ENCODE results near the gene METTL9.

The METTL9 gene

DNA sequence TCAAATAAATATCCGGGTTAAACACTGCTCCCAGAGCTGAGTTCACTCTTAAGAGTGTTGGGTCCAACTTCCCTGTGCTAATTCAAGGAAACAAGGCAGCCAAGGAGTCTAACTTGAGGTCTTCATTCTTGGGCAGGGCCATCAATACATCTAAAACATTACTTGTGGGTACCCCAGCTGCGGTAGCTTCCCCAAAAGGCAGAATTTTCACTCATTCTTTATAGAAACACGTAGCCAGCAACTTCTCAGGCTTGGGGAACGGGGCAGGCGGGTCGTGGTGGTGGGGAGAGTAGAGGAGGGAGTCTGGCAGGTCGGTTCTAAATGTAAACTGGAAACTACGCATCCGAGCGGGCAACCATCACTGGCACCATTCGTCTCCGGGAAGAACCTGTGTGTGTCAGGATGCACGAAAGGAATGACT is 666 bp upstream of the METTL9 start:
- ATAC-seq = peak; percentile 18
- no peak for TF ChIP-seq ZC3H10 (CRISPR knock-in tag; IDR thresholded peaks at IDR 0.05)
- no peak for TF ChIP-seq BACH2 (CRISPR knock-in tag; IDR thresholded peaks at IDR 0.05; ENCODE audit: borderline replicate concordance)
- TF ChIP-seq ZFP30 (CRISPR knock-in tag; IDR thresholded peaks at IDR 0.05) = no peak
- no peak for TF ChIP-seq TOX (CRISPR knock-in tag; IDR thresholded peaks at IDR 0.05; ENCODE audit: borderline replicate concordance)
- no peak for TF ChIP-seq SNAI2 (CRISPR knock-in tag; IDR thresholded peaks at IDR 0.05)
- no peak for TF ChIP-seq ZNF8 (CRISPR knock-in tag; IDR thresholded peaks at IDR 0.05)
- no peak for TF ChIP-seq TCF4 (CRISPR knock-in tag; IDR thresholded peaks at IDR 0.05; ENCODE audit: borderline replicate concordance)

DNA sequence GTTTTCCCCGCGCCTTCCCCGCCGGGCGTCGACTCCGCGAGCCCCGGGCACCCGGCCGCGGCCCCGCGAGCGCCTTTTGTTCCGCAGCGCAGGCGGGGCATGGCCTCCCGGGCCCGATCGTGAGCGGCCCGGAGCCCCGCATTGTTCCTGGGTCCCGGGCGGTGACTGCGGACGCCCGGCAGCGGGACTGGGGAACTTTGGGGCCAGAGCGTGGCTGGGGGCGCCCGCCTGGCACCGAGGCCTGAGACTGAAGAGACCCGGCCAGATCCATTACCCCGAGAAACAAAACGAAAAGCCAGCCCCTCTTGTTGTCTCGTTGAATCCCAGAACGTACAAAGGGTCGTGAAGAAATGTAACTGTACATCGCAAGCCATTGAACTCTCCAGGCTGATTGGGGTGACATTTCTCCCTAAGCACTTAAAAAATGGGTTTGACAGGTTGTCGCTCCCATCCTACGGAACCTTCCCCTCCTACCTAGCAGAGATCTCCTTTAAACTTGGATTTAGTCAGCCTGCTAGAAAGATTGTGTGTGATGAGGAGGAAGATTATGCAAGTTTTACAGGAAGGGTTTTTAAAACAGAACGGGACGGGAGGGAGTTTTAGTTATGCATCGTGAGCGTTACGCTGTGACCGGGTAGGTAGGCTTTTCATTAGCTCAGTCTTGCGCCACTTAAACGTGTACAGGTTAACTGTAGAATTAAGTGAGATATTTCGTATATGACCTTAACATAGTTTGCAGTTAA is 825 bp downstream of the METTL9 start:
- TF ChIP-seq ISL1 (CRISPR knock-in tag; IDR thresholded peaks at IDR 0.05) = no peak
- TF ChIP-seq, protein P1, sequence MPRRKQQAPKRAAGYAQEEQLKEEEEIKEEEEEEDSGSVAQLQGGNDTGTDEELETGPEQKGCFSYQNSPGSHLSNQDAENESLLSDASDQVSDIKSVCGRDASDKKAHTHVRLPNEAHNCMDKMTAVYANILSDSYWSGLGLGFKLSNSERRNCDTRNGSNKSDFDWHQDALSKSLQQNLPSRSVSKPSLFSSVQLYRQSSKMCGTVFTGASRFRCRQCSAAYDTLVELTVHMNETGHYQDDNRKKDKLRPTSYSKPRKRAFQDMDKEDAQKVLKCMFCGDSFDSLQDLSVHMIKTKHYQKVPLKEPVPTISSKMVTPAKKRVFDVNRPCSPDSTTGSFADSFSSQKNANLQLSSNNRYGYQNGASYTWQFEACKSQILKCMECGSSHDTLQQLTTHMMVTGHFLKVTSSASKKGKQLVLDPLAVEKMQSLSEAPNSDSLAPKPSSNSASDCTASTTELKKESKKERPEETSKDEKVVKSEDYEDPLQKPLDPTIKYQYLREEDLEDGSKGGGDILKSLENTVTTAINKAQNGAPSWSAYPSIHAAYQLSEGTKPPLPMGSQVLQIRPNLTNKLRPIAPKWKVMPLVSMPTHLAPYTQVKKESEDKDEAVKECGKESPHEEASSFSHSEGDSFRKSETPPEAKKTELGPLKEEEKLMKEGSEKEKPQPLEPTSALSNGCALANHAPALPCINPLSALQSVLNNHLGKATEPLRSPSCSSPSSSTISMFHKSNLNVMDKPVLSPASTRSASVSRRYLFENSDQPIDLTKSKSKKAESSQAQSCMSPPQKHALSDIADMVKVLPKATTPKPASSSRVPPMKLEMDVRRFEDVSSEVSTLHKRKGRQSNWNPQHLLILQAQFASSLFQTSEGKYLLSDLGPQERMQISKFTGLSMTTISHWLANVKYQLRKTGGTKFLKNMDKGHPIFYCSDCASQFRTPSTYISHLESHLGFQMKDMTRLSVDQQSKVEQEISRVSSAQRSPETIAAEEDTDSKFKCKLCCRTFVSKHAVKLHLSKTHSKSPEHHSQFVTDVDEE (CRISPR knock-in tag; IDR thresholded peaks at IDR 0.05) = no peak
- TF ChIP-seq TOX (CRISPR knock-in tag; IDR thresholded peaks at IDR 0.05; ENCODE audit: borderline replicate concordance) = no peak
- TF ChIP-seq OSR1 (CRISPR knock-in tag; IDR thresholded peaks at IDR 0.05) = no peak
- no peak for TF ChIP-seq ARNTL (CRISPR knock-in tag; IDR thresholded peaks at IDR 0.05; ENCODE audit: borderline replicate concordance, low read depth)
- no peak for TF ChIP-seq ZNF70 (CRISPR knock-in tag; IDR thresholded peaks at IDR 0.05)
- TF ChIP-seq, protein P2, sequence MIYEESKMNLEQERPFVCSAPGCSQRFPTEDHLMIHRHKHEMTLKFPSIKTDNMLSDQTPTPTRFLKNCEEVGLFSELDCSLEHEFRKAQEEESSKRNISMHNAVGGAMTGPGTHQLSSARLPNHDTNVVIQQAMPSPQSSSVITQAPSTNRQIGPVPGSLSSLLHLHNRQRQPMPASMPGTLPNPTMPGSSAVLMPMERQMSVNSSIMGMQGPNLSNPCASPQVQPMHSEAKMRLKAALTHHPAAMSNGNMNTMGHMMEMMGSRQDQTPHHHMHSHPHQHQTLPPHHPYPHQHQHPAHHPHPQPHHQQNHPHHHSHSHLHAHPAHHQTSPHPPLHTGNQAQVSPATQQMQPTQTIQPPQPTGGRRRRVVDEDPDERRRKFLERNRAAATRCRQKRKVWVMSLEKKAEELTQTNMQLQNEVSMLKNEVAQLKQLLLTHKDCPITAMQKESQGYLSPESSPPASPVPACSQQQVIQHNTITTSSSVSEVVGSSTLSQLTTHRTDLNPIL (CRISPR knock-in tag; IDR thresholded peaks at IDR 0.05; ENCODE audit: low read depth) = no peak
- TF ChIP-seq, protein P3, sequence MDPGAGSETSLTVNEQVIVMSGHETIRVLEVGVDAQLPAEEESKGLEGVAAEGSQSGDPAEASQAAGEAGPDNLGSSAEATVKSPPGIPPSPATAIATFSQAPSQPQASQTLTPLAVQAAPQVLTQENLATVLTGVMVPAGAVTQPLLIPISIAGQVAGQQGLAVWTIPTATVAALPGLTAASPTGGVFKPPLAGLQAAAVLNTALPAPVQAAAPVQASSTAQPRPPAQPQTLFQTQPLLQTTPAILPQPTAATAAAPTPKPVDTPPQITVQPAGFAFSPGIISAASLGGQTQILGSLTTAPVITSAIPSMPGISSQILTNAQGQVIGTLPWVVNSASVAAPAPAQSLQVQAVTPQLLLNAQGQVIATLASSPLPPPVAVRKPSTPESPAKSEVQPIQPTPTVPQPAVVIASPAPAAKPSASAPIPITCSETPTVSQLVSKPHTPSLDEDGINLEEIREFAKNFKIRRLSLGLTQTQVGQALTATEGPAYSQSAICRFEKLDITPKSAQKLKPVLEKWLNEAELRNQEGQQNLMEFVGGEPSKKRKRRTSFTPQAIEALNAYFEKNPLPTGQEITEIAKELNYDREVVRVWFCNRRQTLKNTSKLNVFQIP (CRISPR knock-in tag; IDR thresholded peaks at IDR 0.05; ENCODE audit: borderline replicate concordance, low read depth) = no peak
- TF ChIP-seq, protein P4, sequence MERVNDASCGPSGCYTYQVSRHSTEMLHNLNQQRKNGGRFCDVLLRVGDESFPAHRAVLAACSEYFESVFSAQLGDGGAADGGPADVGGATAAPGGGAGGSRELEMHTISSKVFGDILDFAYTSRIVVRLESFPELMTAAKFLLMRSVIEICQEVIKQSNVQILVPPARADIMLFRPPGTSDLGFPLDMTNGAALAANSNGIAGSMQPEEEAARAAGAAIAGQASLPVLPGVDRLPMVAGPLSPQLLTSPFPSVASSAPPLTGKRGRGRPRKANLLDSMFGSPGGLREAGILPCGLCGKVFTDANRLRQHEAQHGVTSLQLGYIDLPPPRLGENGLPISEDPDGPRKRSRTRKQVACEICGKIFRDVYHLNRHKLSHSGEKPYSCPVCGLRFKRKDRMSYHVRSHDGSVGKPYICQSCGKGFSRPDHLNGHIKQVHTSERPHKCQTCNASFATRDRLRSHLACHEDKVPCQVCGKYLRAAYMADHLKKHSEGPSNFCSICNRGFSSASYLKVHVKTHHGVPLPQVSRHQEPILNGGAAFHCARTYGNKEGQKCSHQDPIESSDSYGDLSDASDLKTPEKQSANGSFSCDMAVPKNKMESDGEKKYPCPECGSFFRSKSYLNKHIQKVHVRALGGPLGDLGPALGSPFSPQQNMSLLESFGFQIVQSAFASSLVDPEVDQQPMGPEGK (CRISPR knock-in tag; IDR thresholded peaks at IDR 0.05; ENCODE audit: borderline replicate concordance) = no peak
- no peak for TF ChIP-seq PPARA (CRISPR knock-in tag; IDR thresholded peaks at IDR 0.05; ENCODE audit: borderline replicate concordance)
- no peak for TF ChIP-seq BACH2 (CRISPR knock-in tag; IDR thresholded peaks at IDR 0.05; ENCODE audit: borderline replicate concordance)
- no peak for TF ChIP-seq ZFP30 (CRISPR knock-in tag; IDR thresholded peaks at IDR 0.05)
- TF ChIP-seq CSDC2 (CRISPR knock-in tag; IDR thresholded peaks at IDR 0.05) = no peak
- TF ChIP-seq TCF4 (CRISPR knock-in tag; IDR thresholded peaks at IDR 0.05; ENCODE audit: borderline replicate concordance) = no peak
- TF ChIP-seq ZNF8 (CRISPR knock-in tag; IDR thresholded peaks at IDR 0.05) = no peak
- TF ChIP-seq ZFP3 (CRISPR knock-in tag; IDR thresholded peaks at IDR 0.05) = no peak
- no peak for TF ChIP-seq ESRRG (CRISPR knock-in tag; IDR thresholded peaks at IDR 0.05)

DNA sequence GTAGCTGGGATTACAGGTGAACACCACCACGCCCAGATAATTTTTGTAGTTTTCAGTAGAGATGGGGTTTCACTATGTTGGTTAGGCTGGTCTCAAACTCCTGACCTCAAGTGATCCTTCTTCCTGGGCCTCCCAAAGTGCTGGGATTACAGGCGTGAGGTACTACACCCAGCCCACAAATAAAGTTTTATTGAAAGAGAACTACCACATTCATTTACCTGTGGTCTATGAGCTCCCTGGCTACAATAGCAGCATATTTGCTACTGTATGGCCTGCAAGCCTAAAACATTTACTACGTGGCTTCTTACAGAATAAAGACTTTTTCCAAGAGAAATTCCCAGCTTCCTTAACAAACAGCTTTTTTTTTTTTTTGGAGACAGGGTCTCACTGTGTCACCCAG is 3.4 kb downstream of the METTL9 start:
- ATAC-seq = no peak
- TF ChIP-seq TCF4 (CRISPR knock-in tag; IDR thresholded peaks at IDR 0.05; ENCODE audit: borderline replicate concordance) = no peak
- TF ChIP-seq GLIS3 (CRISPR knock-in tag; IDR thresholded peaks at IDR 0.05) = no peak
- TF ChIP-seq, protein P5, sequence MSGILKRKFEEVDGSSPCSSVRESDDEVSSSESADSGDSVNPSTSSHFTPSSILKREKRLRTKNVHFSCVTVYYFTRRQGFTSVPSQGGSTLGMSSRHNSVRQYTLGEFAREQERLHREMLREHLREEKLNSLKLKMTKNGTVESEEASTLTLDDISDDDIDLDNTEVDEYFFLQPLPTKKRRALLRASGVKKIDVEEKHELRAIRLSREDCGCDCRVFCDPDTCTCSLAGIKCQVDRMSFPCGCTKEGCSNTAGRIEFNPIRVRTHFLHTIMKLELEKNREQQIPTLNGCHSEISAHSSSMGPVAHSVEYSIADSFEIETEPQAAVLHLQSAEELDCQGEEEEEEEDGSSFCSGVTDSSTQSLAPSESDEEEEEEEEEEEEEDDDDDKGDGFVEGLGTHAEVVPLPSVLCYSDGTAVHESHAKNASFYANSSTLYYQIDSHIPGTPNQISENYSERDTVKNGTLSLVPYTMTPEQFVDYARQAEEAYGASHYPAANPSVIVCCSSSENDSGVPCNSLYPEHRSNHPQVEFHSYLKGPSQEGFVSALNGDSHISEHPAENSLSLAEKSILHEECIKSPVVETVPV (CRISPR knock-in tag; IDR thresholded peaks at IDR 0.05) = no peak
- TF ChIP-seq, protein P3 (CRISPR knock-in tag; IDR thresholded peaks at IDR 0.05; ENCODE audit: borderline replicate concordance, low read depth) = no peak
- TF ChIP-seq ESRRG (CRISPR knock-in tag; IDR thresholded peaks at IDR 0.05) = no peak
- TF ChIP-seq SNAI2 (CRISPR knock-in tag; IDR thresholded peaks at IDR 0.05) = no peak
- TF ChIP-seq CSDC2 (CRISPR knock-in tag; IDR thresholded peaks at IDR 0.05) = no peak
- TF ChIP-seq ZFP30 (CRISPR knock-in tag; IDR thresholded peaks at IDR 0.05) = no peak
- TF ChIP-seq ZC3H10 (CRISPR knock-in tag; IDR thresholded peaks at IDR 0.05) = no peak
- TF ChIP-seq, protein P1 (CRISPR knock-in tag; IDR thresholded peaks at IDR 0.05) = no peak

More for the DNA sequence above, 825 bp downstream of the METTL9 start:
- ATAC-seq = peak; percentile 2

All from SK-N-SH treated with all-trans-retinoic acid at 6 μM for 48 hours (cell line).